Measurements from ENCODE around the gene DMKN.
A peak's percentile ranks its signal among the peaks of the same experiment; 100 is the strongest.

DMKN gene

GRCh38 chr19:35458731-35459391 is 54.6 kb downstream of the DMKN start:
- TF ChIP-seq, protein P1, sequence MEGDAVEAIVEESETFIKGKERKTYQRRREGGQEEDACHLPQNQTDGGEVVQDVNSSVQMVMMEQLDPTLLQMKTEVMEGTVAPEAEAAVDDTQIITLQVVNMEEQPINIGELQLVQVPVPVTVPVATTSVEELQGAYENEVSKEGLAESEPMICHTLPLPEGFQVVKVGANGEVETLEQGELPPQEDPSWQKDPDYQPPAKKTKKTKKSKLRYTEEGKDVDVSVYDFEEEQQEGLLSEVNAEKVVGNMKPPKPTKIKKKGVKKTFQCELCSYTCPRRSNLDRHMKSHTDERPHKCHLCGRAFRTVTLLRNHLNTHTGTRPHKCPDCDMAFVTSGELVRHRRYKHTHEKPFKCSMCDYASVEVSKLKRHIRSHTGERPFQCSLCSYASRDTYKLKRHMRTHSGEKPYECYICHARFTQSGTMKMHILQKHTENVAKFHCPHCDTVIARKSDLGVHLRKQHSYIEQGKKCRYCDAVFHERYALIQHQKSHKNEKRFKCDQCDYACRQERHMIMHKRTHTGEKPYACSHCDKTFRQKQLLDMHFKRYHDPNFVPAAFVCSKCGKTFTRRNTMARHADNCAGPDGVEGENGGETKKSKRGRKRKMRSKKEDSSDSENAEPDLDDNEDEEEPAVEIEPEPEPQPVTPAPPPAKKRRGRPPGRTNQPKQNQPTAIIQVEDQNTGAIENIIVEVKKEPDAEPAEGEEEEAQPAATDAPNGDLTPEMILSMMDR (conservative IDR thresholded peaks at IDR 0.05; ENCODE audit: low read length): no peak
- TF ChIP-seq EZH2phosphoT487 (IDR thresholded peaks at IDR 0.05; ENCODE audit: borderline replicate concordance): no peak
- Histone ChIP-seq H3K9me2 (replicated peaks; ENCODE audit: low read depth, low read length) (no peaks in the 10 kb centered on the region), H3K9me3 (ENCODE audit: insufficient read depth, low read depth, low read length) (no peaks in the 10 kb centered on the region), H3K36me3 (ENCODE audit: insufficient read depth, low read length) (no peaks in the 10 kb centered on the region), H3K4me1 (ENCODE audit: insufficient read depth, low read length, poor library complexity, severe bottlenecking) (peaks cover 73% of the 10 kb centered on the region), H3K4me3 (ENCODE audit: low read length, poor library complexity, severe bottlenecking) (no peak overlapping the region), H3F3A (ENCODE audit: low read depth) (peaks cover 15% of the 10 kb centered on the region), H3K9ac (ENCODE audit: low read depth, low read length, poor library complexity, severe bottlenecking) (peak overlapping the region; percentile 12), H3K79me2 (ENCODE audit: insufficient read depth, low read length) (no peaks in the 10 kb centered on the region), H2AFZ (ENCODE audit: low read length) (no peak overlapping the region), H4K20me1 (ENCODE audit: insufficient read depth, low read length, poor library complexity, severe bottlenecking) (no peaks in the 10 kb centered on the region), H3K4me2 (ENCODE audit: low read depth, low read length, poor library complexity, severe bottlenecking) (peak overlapping the region; percentile 1), H3K27me3 (ENCODE audit: insufficient read depth, low read length, poor library complexity, severe bottlenecking) (no peaks in the 10 kb centered on the region)

DNA sequence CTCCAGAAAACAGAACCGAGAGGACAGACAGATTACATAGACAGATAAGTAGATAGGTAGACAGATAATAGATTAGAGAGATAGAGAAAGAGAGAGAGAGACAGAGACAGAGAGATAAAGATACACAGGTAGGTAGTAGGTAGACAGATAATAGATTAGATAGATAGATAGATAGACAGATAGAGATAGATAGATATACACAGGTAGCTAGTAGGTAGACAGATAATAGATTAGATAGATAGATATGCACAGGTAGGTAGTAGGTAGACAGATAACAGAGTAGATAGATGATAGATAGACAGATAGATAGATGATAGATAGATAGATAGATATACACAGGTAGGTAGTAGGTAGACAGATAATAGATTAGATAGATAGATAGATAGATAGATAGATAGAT is 55.3 kb downstream of the DMKN start:
- TF ChIP-seq, protein P1 (conservative IDR thresholded peaks at IDR 0.05; ENCODE audit: low read length): no peak
- TF ChIP-seq EZH2phosphoT487 (IDR thresholded peaks at IDR 0.05; ENCODE audit: borderline replicate concordance): no peak
- no peaks in the 10 kb centered on the region for H3K27me3 ChIP-seq (ENCODE audit: insufficient read depth, low read length, poor library complexity, severe bottlenecking)
- H3K4me1 ChIP-seq (ENCODE audit: insufficient read depth, low read length, poor library complexity, severe bottlenecking): peaks cover 66% of the 10 kb centered on the region
- H3K36me3 ChIP-seq (ENCODE audit: insufficient read depth, low read length): no peaks in the 10 kb centered on the region
- H3K79me2 ChIP-seq (ENCODE audit: insufficient read depth, low read length): no peaks in the 10 kb centered on the region
- H4K20me1 ChIP-seq (ENCODE audit: insufficient read depth, low read length, poor library complexity, severe bottlenecking): no peaks in the 10 kb centered on the region
- H3K4me2 ChIP-seq (ENCODE audit: low read depth, low read length, poor library complexity, severe bottlenecking): no peak overlapping the region
- H3K4me3 ChIP-seq (ENCODE audit: low read length, poor library complexity, severe bottlenecking): no peak overlapping the region
- H3K9me2 ChIP-seq (replicated peaks; ENCODE audit: low read depth, low read length): no peaks in the 10 kb centered on the region
- peaks cover 10% of the 10 kb centered on the region for H3F3A ChIP-seq (ENCODE audit: low read depth)
- H3K9ac ChIP-seq (ENCODE audit: low read depth, low read length, poor library complexity, severe bottlenecking): no peak overlapping the region
- no peaks in the 10 kb centered on the region for H3K9me3 ChIP-seq (ENCODE audit: insufficient read depth, low read depth, low read length)
- no peak overlapping the region for H2AFZ ChIP-seq (ENCODE audit: low read length)

- Histone ChIP-seq H3K4me1 (ENCODE audit: insufficient read depth, low read length, poor library complexity, severe bottlenecking) (peaks cover 59% of the 10 kb centered on the region), H2AFZ (ENCODE audit: low read length) (no peak overlapping the region), H3K4me3 (ENCODE audit: low read length, poor library complexity, severe bottlenecking) (no peak overlapping the region), H3K9me3 (ENCODE audit: insufficient read depth, low read depth, low read length) (no peaks in the 10 kb centered on the region), H3K27me3 (ENCODE audit: insufficient read depth, low read length, poor library complexity, severe bottlenecking) (no peaks in the 10 kb centered on the region), H3K79me2 (ENCODE audit: insufficient read depth, low read length) (no peaks in the 10 kb centered on the region), H3K9ac (ENCODE audit: low read depth, low read length, poor library complexity, severe bottlenecking) (no peak overlapping the region), H3K9me2 (replicated peaks; ENCODE audit: low read depth, low read length) (no peaks in the 10 kb centered on the region), H3F3A (ENCODE audit: low read depth) (peaks cover 3% of the 10 kb centered on the region), H4K20me1 (ENCODE audit: insufficient read depth, low read length, poor library complexity, severe bottlenecking) (no peaks in the 10 kb centered on the region), H3K36me3 (ENCODE audit: insufficient read depth, low read length) (no peaks in the 10 kb centered on the region), H3K4me2 (ENCODE audit: low read depth, low read length, poor library complexity, severe bottlenecking) (no peak overlapping the region)
- no peak for TF ChIP-seq EZH2phosphoT487 (IDR thresholded peaks at IDR 0.05; ENCODE audit: borderline replicate concordance)
- TF ChIP-seq, protein P1 (conservative IDR thresholded peaks at IDR 0.05; ENCODE audit: low read length): no peak
Observed at GRCh38 chr19:35457173-35457572, 56.3 kb downstream of the DMKN start.
